ENCODE data around the gene AFDN. TPM values are rescaled to one million over a fixed set of nuclear protein-coding genes. Genes with fewer than 3 reads are reported as not detected.

AFDN gene
- total RNA-seq, 1 experiment from 2014 or later, result 108 TPM

GRCh38 chr6:167835260-167835659, 8.5 kb downstream of the AFDN start:
- peaks cover 100% of the 10 kb centered on the region for H3K79me2 ChIP-seq (ENCODE audit: low read depth)
- CTCF ChIA-PET, result no interaction called here

GRCh38 chr6:167836721-167837120, 10.0 kb downstream of the AFDN start:
- Histone ChIP-seq H3K9me2 (ENCODE audit: insufficient read depth) (no peaks in the 10 kb centered on the region), H3F3A (ENCODE audit: insufficient read depth, low read depth) (0 out of 2 replicates have a peak, but pooled peaks cover 7% of the 10 kb centered on the region), H3K36me3 (ENCODE audit: low read depth) (0 out of 2 replicates have a peak, but pooled peaks cover 2% of the 10 kb centered on the region), H3K4me3 (no peak overlapping the region), H2AFZ (no peak overlapping the region), H3K9me3 (ENCODE audit: insufficient read depth, low read depth) (no peaks in the 10 kb centered on the region), H3K27ac (no peak overlapping the region), H3K27me3 (ENCODE audit: insufficient read depth, low read depth) (no peaks in the 10 kb centered on the region), H3K4me1 (replicated peaks; ENCODE audit: insufficient read depth) (peaks cover 25% of the 10 kb centered on the region), H3K4me2 (no peak overlapping the region), H4K20me1 (ENCODE audit: insufficient read depth) (peaks cover 55% of the 10 kb centered on the region), H3K79me2 (ENCODE audit: low read depth) (peaks cover 100% of the 10 kb centered on the region)
- ChIA-PET POLR2A (ENCODE audit: unreplicated experiment) (interaction anchor here (0.6 kb wide), 1 partner anchor 1330 kb away, joined by 5 read pairs; no protein-coding TSS in a partner anchor), CTCF (interaction anchor here (0.6 kb wide), 1 partner anchor 142 kb away, joined by 3 read pairs; no protein-coding TSS in a partner anchor)
- no peak for DNase-seq
- intact Hi-C loops (cut with micrococcal nuclease; ENCODE audit: unreplicated experiment), result no loop called here
- BruUV-seq (replicated peaks), result no TSS peak
- TF ChIP-seq, protein P1, sequence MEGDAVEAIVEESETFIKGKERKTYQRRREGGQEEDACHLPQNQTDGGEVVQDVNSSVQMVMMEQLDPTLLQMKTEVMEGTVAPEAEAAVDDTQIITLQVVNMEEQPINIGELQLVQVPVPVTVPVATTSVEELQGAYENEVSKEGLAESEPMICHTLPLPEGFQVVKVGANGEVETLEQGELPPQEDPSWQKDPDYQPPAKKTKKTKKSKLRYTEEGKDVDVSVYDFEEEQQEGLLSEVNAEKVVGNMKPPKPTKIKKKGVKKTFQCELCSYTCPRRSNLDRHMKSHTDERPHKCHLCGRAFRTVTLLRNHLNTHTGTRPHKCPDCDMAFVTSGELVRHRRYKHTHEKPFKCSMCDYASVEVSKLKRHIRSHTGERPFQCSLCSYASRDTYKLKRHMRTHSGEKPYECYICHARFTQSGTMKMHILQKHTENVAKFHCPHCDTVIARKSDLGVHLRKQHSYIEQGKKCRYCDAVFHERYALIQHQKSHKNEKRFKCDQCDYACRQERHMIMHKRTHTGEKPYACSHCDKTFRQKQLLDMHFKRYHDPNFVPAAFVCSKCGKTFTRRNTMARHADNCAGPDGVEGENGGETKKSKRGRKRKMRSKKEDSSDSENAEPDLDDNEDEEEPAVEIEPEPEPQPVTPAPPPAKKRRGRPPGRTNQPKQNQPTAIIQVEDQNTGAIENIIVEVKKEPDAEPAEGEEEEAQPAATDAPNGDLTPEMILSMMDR (conservative IDR thresholded peaks at IDR 0.05), result no peak
- TF ChIP-seq EZH2 (IDR thresholded peaks at IDR 0.05; ENCODE audit: low read depth), result no peak

More at GRCh38 chr6:167835260-167835659, 8.5 kb downstream of the AFDN start:
- Histone ChIP-seq H3K9me3 (ENCODE audit: insufficient read depth, low read depth) (no peaks in the 10 kb centered on the region), H3K27ac (no peak overlapping the region), H3K4me1 (replicated peaks; ENCODE audit: insufficient read depth) (peaks cover 32% of the 10 kb centered on the region), H3K4me3 (no peak overlapping the region), H4K20me1 (ENCODE audit: insufficient read depth) (peaks cover 54% of the 10 kb centered on the region), H2AFZ (no peak overlapping the region), H3K36me3 (ENCODE audit: low read depth) (0 out of 2 replicates have a peak, but pooled peaks cover 2% of the 10 kb centered on the region), H3K4me2 (no peak overlapping the region), H3K27me3 (ENCODE audit: insufficient read depth, low read depth) (no peaks in the 10 kb centered on the region), H3K9me2 (ENCODE audit: insufficient read depth) (no peaks in the 10 kb centered on the region), H3F3A (ENCODE audit: insufficient read depth, low read depth) (peaks cover 8% of the 10 kb centered on the region; the same call in 1 of the 2 replicates)
- POLR2A ChIA-PET (ENCODE audit: unreplicated experiment), result no interaction called here
- TF ChIP-seq, protein P1 (conservative IDR thresholded peaks at IDR 0.05), result no peak
- no peak for TF ChIP-seq EZH2 (IDR thresholded peaks at IDR 0.05; ENCODE audit: low read depth)
- intact Hi-C loops (cut with micrococcal nuclease; ENCODE audit: unreplicated experiment), result no loop called here
- no TSS peak for BruUV-seq (replicated peaks)
- no peak for DNase-seq

DNA sequence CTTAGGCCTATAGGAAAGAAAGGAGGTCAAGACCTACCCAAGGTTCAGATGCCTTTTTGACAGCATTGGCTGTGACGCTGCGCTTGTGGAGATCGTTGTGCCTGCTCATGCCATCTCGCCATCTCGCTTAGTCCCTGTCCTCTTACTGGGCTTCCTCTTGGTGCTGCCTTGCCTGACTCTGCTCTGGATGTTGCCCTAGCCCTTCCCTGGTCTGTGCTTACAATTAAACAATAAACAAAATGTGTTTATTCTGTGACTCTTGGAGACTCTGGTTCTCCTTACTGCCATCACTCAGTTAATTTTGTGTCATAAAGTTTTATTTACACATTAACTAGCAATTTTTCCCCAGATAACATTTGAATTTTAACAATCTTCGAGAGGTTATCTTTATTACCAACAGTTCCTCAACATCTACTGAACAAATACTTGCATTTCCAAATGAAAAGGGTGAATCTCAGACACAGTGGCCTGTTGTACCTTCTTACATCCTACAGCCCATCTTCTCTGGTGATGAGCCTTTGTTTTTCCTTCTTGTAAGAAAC, 11.6 kb downstream of the AFDN start:
- Histone ChIP-seq H3K4me1 (replicated peaks; ENCODE audit: insufficient read depth) (peaks cover 15% of the 10 kb centered on the region), H3K79me2 (ENCODE audit: low read depth) (peaks cover 100% of the 10 kb centered on the region), H3K4me2 (no peak overlapping the region), H3K9me2 (ENCODE audit: insufficient read depth) (no peaks in the 10 kb centered on the region), H2AFZ (no peak overlapping the region), H3K4me3 (no peak overlapping the region), H3K27ac (no peak overlapping the region), H3K9me3 (ENCODE audit: insufficient read depth, low read depth) (no peaks in the 10 kb centered on the region), H4K20me1 (ENCODE audit: insufficient read depth) (peaks cover 51% of the 10 kb centered on the region), H3F3A (ENCODE audit: insufficient read depth, low read depth) (no peaks in the 10 kb centered on the region), H3K27me3 (ENCODE audit: insufficient read depth, low read depth) (no peaks in the 10 kb centered on the region), H3K36me3 (ENCODE audit: low read depth) (0 out of 2 replicates have a peak, but pooled peaks cover 2% of the 10 kb centered on the region)
- BruUV-seq (replicated peaks), result no TSS peak
- ChIA-PET CTCF (no interaction called here), POLR2A (ENCODE audit: unreplicated experiment) (no interaction called here)
- TF ChIP-seq EZH2 (IDR thresholded peaks at IDR 0.05; ENCODE audit: low read depth), result no peak
- TF ChIP-seq, protein P1 (conservative IDR thresholded peaks at IDR 0.05), result no peak
- DNase-seq, result no peak
- intact Hi-C loops (cut with micrococcal nuclease; ENCODE audit: unreplicated experiment), result no loop called here

All from PC-9 (cell line).